Stimulated activated naive CD4-positive, alpha-beta T cell treated with Interleukin-2 at 50 U/mL for 16 hours (primary cell): ENCODE measurements around the gene GRIN1.

ENCODE experiments used
- DNase-seq: peaks from one replicate; lab custom pipeline; 2025; lab: John Stamatoyannopoulos, UW

The GRIN1 gene

DNA sequence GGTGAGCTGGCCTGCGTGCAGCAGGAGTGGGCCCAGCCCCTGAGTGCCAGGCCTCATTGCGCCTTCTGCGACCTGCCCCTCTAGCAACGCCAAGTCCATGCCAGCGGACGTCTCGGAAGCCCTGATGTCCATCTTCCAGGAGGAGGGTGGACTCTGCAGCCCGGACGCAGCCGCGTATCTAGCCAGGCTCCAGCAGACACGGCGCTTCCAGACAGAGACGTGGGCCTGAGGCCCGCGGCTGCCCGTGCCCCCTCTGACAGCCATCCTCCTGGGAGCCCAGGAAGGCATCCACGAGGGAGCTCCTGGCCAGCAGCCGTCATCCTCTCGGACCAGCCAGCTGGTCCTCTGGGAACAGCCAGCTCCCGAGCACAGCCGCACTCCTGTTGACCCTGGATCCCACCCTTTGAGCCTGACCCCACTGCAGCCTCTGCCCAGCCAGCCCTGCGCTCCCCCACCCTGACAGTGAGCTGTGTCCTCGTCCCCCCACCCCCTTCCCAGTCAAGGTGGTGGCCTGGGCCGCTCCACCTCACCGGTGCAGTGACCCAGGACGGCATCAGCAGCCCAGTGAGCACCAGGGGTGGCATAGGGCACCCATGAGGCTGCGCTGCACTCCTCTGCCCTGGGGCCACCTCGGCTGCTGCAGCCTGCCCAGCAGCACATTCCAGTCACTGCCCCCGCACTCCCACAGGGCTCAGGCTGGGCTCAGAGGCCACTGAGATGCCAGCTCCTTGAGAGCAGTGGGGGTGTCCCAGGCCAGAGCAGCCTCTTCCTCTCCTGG lies 77.4 kb downstream of the GRIN1 start:
- DNase-seq: no peak

DNA sequence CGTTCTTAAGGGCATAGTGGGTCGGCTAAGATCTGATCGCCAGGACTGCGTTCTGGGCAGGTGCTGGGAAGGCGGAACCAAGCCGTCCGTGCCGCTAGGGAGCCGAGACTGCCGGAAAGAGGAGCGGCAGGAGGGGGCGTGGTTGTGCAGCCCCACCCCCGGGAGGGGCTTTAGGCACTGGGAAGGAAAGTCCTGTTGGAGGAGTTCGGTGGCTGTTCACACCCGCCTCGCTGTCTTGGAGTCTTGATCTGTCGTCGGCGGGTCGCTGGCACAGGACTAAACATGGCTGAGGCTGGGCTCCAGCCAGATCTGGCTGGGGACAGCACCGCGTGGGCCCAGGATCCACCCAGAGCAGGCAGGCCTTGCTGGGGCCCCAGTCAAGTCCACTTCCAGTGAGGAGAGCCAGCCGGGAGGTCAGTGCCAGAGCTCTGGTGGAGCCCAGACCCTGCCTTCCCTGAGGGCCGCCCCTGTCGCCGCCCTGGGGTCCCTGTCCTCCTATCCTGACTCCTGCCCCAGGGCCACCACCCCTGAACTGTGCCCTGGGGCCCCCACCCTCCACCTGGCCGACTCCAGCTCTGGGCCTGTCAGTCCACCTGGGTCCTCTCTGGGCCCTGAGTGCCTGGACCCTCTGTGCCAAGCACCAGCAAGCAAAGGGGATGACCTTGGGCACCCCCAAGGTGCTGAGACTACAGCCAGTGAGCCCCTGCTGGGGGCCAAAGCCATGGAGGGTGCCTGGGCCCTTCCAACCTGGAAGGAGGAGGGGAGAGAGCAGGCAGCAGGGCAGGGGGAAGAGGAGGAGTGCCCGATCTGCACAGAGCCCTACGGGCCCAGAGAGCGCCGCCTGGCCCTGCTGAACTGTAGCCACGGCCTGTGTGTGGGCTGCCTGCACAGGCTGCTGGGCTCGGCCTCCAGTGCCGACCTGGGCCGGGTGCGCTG lies 78.6 kb downstream of the GRIN1 start:
- no peak for DNase-seq

DNA sequence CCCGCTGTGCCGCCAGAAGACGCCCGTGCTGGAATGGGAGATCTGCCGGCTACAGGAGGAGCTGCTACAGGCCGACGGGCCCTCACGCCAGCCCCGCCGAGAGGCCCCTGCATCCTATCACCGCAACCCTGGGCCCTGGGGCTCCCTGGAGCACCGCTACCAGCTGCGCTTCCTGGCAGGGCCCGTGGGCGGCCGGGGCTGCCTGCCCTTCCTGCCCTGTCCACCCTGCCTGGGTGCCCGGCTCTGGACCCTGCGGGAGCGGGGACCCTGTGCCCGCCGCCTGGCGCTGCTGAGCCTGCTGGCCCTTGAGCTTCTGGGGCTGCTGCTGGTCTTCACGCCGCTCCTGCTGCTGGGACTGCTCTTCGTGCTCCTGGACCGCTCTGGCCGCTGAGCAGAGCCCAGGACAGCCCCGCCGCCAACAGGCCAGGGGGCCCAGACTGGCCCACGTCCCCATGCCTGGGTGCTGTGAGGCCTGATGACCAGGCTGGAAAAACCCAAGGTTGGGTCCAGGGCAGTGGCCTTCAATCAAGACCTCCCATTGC lies 79.3 kb downstream of the GRIN1 start:
- DNase-seq: no peak
